H9 (cell line): ENCODE data around the gene JAK1. TPM values are rescaled to one million over a fixed set of nuclear protein-coding genes. Genes with fewer than 3 reads are reported as not detected.

Experiments used
- DNase-seq: peaks from one replicate; pipeline ENCODE4 v3.0.0-alpha.2; 2017
- H2AFZ ChIP-seq: one replicate; pipeline ENCODE4 v1.6.1; 2013; ENCODE audit warnings: mild to moderate bottlenecking, low read length, control low read depth, moderate library complexity
- H2AK5ac ChIP-seq: 2 replicates; pipeline ENCODE4 v1.6.1; 2013; ENCODE audit warnings: low read length, control low read depth, mixed read lengths; ENCODE audit not compliant: insufficient read length
- H2BK120ac ChIP-seq: one replicate; pipeline ENCODE4 v1.6.1; 2013; ENCODE audit warnings: low read depth, mild to moderate bottlenecking, low read length, control low read depth, inconsistent platforms; ENCODE audit not compliant: poor library complexity, severe bottlenecking
- H2BK12ac ChIP-seq: 2 replicates; pipeline ENCODE4 v1.6.1; 2013; ENCODE audit warnings: low read length, control low read depth, mixed read lengths, low read depth; ENCODE audit not compliant: insufficient read length
- H2BK15ac ChIP-seq: 2 replicates; pipeline ENCODE4 v1.6.1; 2013; ENCODE audit warnings: low read depth, low read length, control low read depth
- H2BK20ac ChIP-seq: one replicate; pipeline ENCODE4 v1.6.1; 2013; ENCODE audit warnings: low read depth, mild to moderate bottlenecking, low read length, control low read depth, inconsistent platforms; ENCODE audit not compliant: poor library complexity, severe bottlenecking
- H2BK5ac ChIP-seq: 2 replicates; pipeline ENCODE4 v1.6.1; 2013; ENCODE audit warnings: low read length, control low read depth, mixed read lengths; ENCODE audit not compliant: insufficient read length
- H3K14ac ChIP-seq: 2 replicates; pipeline ENCODE4 v1.6.1; 2013; ENCODE audit warnings: low read length, control low read depth; ENCODE audit not compliant: insufficient read depth
- H3K18ac ChIP-seq: 2 replicates; pipeline ENCODE4 v1.6.1; 2013; ENCODE audit warnings: low read depth, mild to moderate bottlenecking, mixed read lengths, low read length, control low read depth; ENCODE audit not compliant: insufficient read length
- H3K23ac ChIP-seq: 2 replicates; pipeline ENCODE4 v1.6.1; 2013; ENCODE audit warnings: low read length, control low read depth, mixed read lengths, low read depth; ENCODE audit not compliant: insufficient read length
- H3K23me2 ChIP-seq: 2 replicates; pipeline ENCODE4 v1.6.1; 2013; ENCODE audit warnings: low read depth, mild to moderate bottlenecking, mixed read lengths, low read length, control low read depth; ENCODE audit not compliant: insufficient read length, poor library complexity, severe bottlenecking
- H3K27ac ChIP-seq: 2 replicates; pipeline ENCODE4 v1.5.1; 2013; ENCODE audit warnings: low read length, control low read depth, mixed read lengths, low read depth; ENCODE audit not compliant: insufficient read length
- H3K27me3 ChIP-seq: 2 replicates; pipeline ENCODE4 v1.6.1; 2013; ENCODE audit warnings: low read length, control low read depth, inconsistent platforms; ENCODE audit not compliant: insufficient read depth
- H3K4ac ChIP-seq: 2 replicates; pipeline ENCODE4 v1.6.1; 2013; ENCODE audit warnings: low read depth, mild to moderate bottlenecking, control low read depth, inconsistent platforms, low read length, moderate library complexity
- H3K4me1 ChIP-seq: 2 replicates; pipeline ENCODE4 v1.6.1; 2013; ENCODE audit warnings: low read length, control low read depth, inconsistent platforms; ENCODE audit not compliant: insufficient read depth
- H3K4me2 ChIP-seq: 2 replicates; pipeline ENCODE4 v1.6.1; 2013; ENCODE audit warnings: low read length, control low read depth, mixed read lengths; ENCODE audit not compliant: insufficient read length, insufficient read depth
- H3K56ac ChIP-seq: 2 replicates; pipeline ENCODE4 v1.6.1; 2013; ENCODE audit warnings: low read depth, mild to moderate bottlenecking, mixed read lengths, low read length, control low read depth; ENCODE audit not compliant: insufficient read length
- H3K79me1 ChIP-seq: 2 replicates; pipeline ENCODE4 v1.6.1; 2013; ENCODE audit warnings: low read depth, mild to moderate bottlenecking, moderate library complexity, low read length, control low read depth, inconsistent platforms; ENCODE audit not compliant: insufficient read depth, poor library complexity, severe bottlenecking
- H3K79me2 ChIP-seq: 2 replicates; pipeline ENCODE4 v1.6.1; 2013; ENCODE audit warnings: low read length, control low read depth, inconsistent platforms; ENCODE audit not compliant: insufficient read depth
- H3K9ac ChIP-seq: 2 replicates; pipeline ENCODE4 v1.6.1; 2013; ENCODE audit warnings: low read length, control low read depth, mixed read lengths; ENCODE audit not compliant: insufficient read length; ENCODE audit errors: extremely low read depth
- H3K9me3 ChIP-seq: one replicate; pipeline ENCODE4 v1.6.1; 2013; ENCODE audit warnings: low read depth, low read length, inconsistent platforms; ENCODE audit not compliant: control insufficient read depth
- H3T11ph ChIP-seq: one replicate; pipeline ENCODE4 v1.6.1; 2013; ENCODE audit warnings: mild to moderate bottlenecking, low read length, control low read depth, inconsistent platforms
- H4K20me1 ChIP-seq: one replicate; pipeline ENCODE4 v1.6.1; 2013; ENCODE audit not compliant: control insufficient read depth, insufficient read length, insufficient read depth
- H4K5ac ChIP-seq: 2 replicates; pipeline ENCODE4 v1.6.1; 2013; ENCODE audit warnings: low read depth, mild to moderate bottlenecking, mixed read lengths, low read length, control low read depth; ENCODE audit not compliant: insufficient read length
- H4K8ac ChIP-seq: replicated peaks from 2 replicates; pipeline ENCODE4 v1.6.1; 2013; ENCODE audit warnings: low read length, control low read depth, mixed read lengths, low read depth; ENCODE audit not compliant: insufficient read length
- H4K91ac ChIP-seq: 2 replicates; pipeline ENCODE4 v1.6.1; 2013; ENCODE audit warnings: low read depth, mild to moderate bottlenecking, moderate library complexity, mixed read lengths, low read length, control low read depth; ENCODE audit not compliant: insufficient read length
- H3K27ac Mint-ChIP-seq, 3 experiments: 2 replicates in 2 of 3; 3 replicates in 1 of 3; pipeline ENCODE4 v1.8.0; 2020 to 2021; ENCODE audit warnings: mixed read lengths in 3 of 3, mild to moderate bottlenecking in 1 of 3, moderate library complexity in 1 of 3
- H3K27me3 Mint-ChIP-seq: 2 replicates; pipeline ENCODE4 v1.8.0; 2021; ENCODE audit warnings: low read depth, mild to moderate bottlenecking, moderate library complexity, mixed read lengths
- H3K36me3 Mint-ChIP-seq, 3 experiments: 2 replicates in 2 of 3; 3 replicates in 1 of 3; pipeline ENCODE4 v1.8.0; 2020 to 2021; ENCODE audit warnings: low read depth in 3 of 3, mixed read lengths in 3 of 3; ENCODE audit not compliant: insufficient read depth in 1 of 3
- H3K4me1 Mint-ChIP-seq, 2 experiments: 2 replicates each; pipeline ENCODE4 v1.8.0; 2020; ENCODE audit warnings: mixed read lengths in 2 of 2
- H3K4me3 Mint-ChIP-seq, 2 experiments: 2 replicates in 1 of 2; 3 replicates in 1 of 2; pipeline ENCODE4 v1.8.0; 2020 to 2021; ENCODE audit warnings: mild to moderate bottlenecking in 2 of 2, mixed read lengths in 2 of 2, moderate library complexity in 1 of 2
- H3K9me3 Mint-ChIP-seq, 2 experiments: 2 replicates in 1 of 2; 3 replicates in 1 of 2; pipeline ENCODE4 v1.8.0; 2020; ENCODE audit warnings: mild to moderate bottlenecking in 2 of 2, mixed read lengths in 2 of 2, moderate library complexity in 1 of 2
- WGBS: extraction: QIAGEN DNeasy Blood & Tissue Kit; methylation state at CpG from one replicate; pipeline ENCODE4 v1.1.7; 2013; ENCODE audit warnings: missing lambda C conversion rate, low lambda C conversion rate, mixed read lengths; ENCODE audit not compliant: insufficient read length; ENCODE audit errors: extremely low coverage; 5-methylcytosine and 5-hydroxymethylcytosine counted together
- total RNA-seq: library from RNA; stranded (reverse); gene quantifications from 2 replicates; pipeline ENCODE4 v1.2.1, GENCODE V29; 2021
- TF ChIP-seq, protein P1 (sequence below): fragments of 200-600 bp; sonication (generic); conservative IDR thresholded peaks from 3 replicates; pipeline ENCODE4 v1.8.0; 2021; ENCODE audit warnings: antibody characterized with exemption, mild to moderate bottlenecking

Gene JAK1
- total RNA-seq, 1 experiment from 2014 or later: 12.8 TPM

DNA sequence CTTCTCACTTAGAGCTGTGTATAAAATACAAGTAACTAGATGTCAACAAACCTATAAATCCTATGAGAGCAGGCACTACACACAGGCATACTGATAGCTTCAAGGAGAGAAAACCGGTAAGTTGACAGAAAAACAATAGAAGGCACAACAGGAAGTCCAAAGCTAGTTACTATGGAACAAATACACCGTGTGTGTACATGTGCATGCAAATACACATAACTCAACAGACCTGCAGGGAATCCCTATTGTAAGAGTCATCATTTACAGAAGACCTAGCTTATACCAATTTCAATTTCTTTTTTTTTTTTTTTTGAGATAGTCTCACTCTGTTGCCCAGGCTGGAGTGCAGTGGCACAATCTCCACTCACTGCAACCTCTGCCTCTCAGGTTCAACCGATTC is 26.3 kb downstream of the JAK1 start:
- no peak overlapping the region for H3T11ph ChIP-seq
- H3K4ac ChIP-seq: no peak overlapping the region
- no peaks in the 10 kb centered on the region for H3K79me1 ChIP-seq
- H3K23me2 ChIP-seq: no peaks in the 10 kb centered on the region
- no peak overlapping the region for H2BK12ac ChIP-seq
- H3K23ac ChIP-seq: no peak overlapping the region
- no peak overlapping the region for H2BK15ac ChIP-seq
- no peaks in the 10 kb centered on the region for H3K27me3 Mint-ChIP-seq
- no peaks in the 10 kb centered on the region for H3K27me3 ChIP-seq
- H4K5ac ChIP-seq: no peak overlapping the region
- H3K4me1 ChIP-seq: no peaks in the 10 kb centered on the region
- TF ChIP-seq, protein P1, sequence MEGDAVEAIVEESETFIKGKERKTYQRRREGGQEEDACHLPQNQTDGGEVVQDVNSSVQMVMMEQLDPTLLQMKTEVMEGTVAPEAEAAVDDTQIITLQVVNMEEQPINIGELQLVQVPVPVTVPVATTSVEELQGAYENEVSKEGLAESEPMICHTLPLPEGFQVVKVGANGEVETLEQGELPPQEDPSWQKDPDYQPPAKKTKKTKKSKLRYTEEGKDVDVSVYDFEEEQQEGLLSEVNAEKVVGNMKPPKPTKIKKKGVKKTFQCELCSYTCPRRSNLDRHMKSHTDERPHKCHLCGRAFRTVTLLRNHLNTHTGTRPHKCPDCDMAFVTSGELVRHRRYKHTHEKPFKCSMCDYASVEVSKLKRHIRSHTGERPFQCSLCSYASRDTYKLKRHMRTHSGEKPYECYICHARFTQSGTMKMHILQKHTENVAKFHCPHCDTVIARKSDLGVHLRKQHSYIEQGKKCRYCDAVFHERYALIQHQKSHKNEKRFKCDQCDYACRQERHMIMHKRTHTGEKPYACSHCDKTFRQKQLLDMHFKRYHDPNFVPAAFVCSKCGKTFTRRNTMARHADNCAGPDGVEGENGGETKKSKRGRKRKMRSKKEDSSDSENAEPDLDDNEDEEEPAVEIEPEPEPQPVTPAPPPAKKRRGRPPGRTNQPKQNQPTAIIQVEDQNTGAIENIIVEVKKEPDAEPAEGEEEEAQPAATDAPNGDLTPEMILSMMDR: no peak
- no peak overlapping the region for H3K14ac ChIP-seq
- H4K8ac ChIP-seq: no peak overlapping the region
- H3K36me3 Mint-ChIP-seq: no peaks in the 10 kb centered on the region
- H3K27ac ChIP-seq: no peak overlapping the region
- H3K9ac ChIP-seq: no peak overlapping the region
- peaks cover 5 to 7% of the 10 kb centered on the region in 2 experiments; a peak in 3 of 4 replicates for H3K4me1 Mint-ChIP-seq
- no peaks in the 10 kb centered on the region; the same call in 1 of the 2 replicates for H3K79me2 ChIP-seq
- no peak overlapping the region for H4K91ac ChIP-seq
- H2BK20ac ChIP-seq: no peak overlapping the region
- H2AK5ac ChIP-seq: no peak overlapping the region
- H3K9me3 Mint-ChIP-seq: no peaks in the 10 kb centered on the region
- no peak overlapping the region for H2BK120ac ChIP-seq
- WGBS: no CpG with 5 or more reads among the region's 3 CpGs
- H3K18ac ChIP-seq: no peak overlapping the region
- H3K4me2 ChIP-seq: no peak overlapping the region
- no peaks in the 10 kb centered on the region for H3K9me3 ChIP-seq
- H2AFZ ChIP-seq: no peak overlapping the region
- H4K20me1 ChIP-seq: no peaks in the 10 kb centered on the region
- no peak overlapping the region for H2BK5ac ChIP-seq
- no peak overlapping the region for H3K27ac Mint-ChIP-seq
- DNase-seq: no peak
- H3K56ac ChIP-seq: no peak overlapping the region
- no peak overlapping the region for H3K4me3 Mint-ChIP-seq
